WERI-Rb-1 (cell line): ENCODE data around the gene GNLY.
A peak's percentile ranks its signal among the peaks of the same experiment; 100 is the strongest.

Experiments used
- DNase-seq: peaks from one replicate; pipeline ENCODE4 v3.0.0-alpha.2; 2020
- H3K27ac ChIP-seq: fragments of 250-450 bp; sonication (Bioruptor Pico); 2 replicates; pipeline ENCODE4 v1.5.1; 2020; ENCODE audit warnings: mild to moderate bottlenecking, moderate library complexity
- H3K27me3 ChIP-seq: fragments of 250-450 bp; sonication (Bioruptor Pico); 2 replicates; pipeline ENCODE4 v1.5.1; 2021; ENCODE audit warnings: mild to moderate bottlenecking, low read depth, moderate library complexity; ENCODE audit not compliant: insufficient read depth, severe bottlenecking
- H3K36me3 ChIP-seq: fragments of 250-450 bp; sonication (Bioruptor Pico); 2 replicates; pipeline ENCODE4 v1.5.1; 2020; ENCODE audit warnings: mild to moderate bottlenecking, moderate library complexity
- H3K4me3 ChIP-seq: 2 replicates; pipeline ENCODE4 v1.5.1; 2011; ENCODE audit warnings: low read depth, mild to moderate bottlenecking, control low read depth, low read length
- H3K9me3 ChIP-seq: fragments of 250-450 bp; sonication (Bioruptor Pico); 2 replicates; pipeline ENCODE4 v1.5.1; 2021; ENCODE audit warnings: mild to moderate bottlenecking, moderate library complexity; ENCODE audit not compliant: severe bottlenecking
- CTCF ChIP-seq: IDR thresholded peaks from 2 replicates; pipeline ENCODE4 v1.5.1; 2011; ENCODE audit warnings: low read depth, mild to moderate bottlenecking, control low read depth, inconsistent platforms, low read length

Gene GNLY

GRCh38 chr2:85718009-85718391 lies 23.8 kb downstream of the GNLY start:
- H3K27ac ChIP-seq = no peak overlapping the region
- no peak for DNase-seq
- H3K4me3 ChIP-seq = no peak overlapping the region
- TF ChIP-seq CTCF = peak; percentile 14; the same call in 1 of the 2 replicates
- H3K36me3 ChIP-seq = no peaks in the 10 kb centered on the region
- no peaks in the 10 kb centered on the region for H3K27me3 ChIP-seq
- H3K9me3 ChIP-seq = peaks cover 3% of the 10 kb centered on the region

GRCh38 chr2:85718885-85719492 lies 24.8 kb downstream of the GNLY start:
- H3K9me3 ChIP-seq = peaks cover 3% of the 10 kb centered on the region

GRCh38 chr2:85719609-85720240 lies 25.6 kb downstream of the GNLY start:
- no peak for TF ChIP-seq CTCF
- DNase-seq = no peak
- Histone ChIP-seq H3K9me3 (peaks cover 3% of the 10 kb centered on the region), H3K27me3 (no peaks in the 10 kb centered on the region), H3K27ac (no peak overlapping the region), H3K36me3 (no peaks in the 10 kb centered on the region), H3K4me3 (no peak overlapping the region)

More at GRCh38 chr2:85718885-85719492, 24.8 kb downstream of the GNLY start:
- no peak for TF ChIP-seq CTCF
- H3K27me3 ChIP-seq = no peaks in the 10 kb centered on the region
- no peaks in the 10 kb centered on the region for H3K36me3 ChIP-seq
- no peak for DNase-seq
- H3K4me3 ChIP-seq = no peak overlapping the region
- H3K27ac ChIP-seq = no peak overlapping the region

- Histone ChIP-seq H3K4me3 (no peak overlapping the region), H3K9me3 (peaks cover 3% of the 10 kb centered on the region), H3K27ac (no peak overlapping the region), H3K27me3 (no peaks in the 10 kb centered on the region), H3K36me3 (no peaks in the 10 kb centered on the region)
- TF ChIP-seq CTCF = no peak
- DNase-seq = no peak
These were observed 26.4 kb downstream of the GNLY start for GRCh38 chr2:85720533-85720932.

- no peak overlapping the region for H3K4me3 ChIP-seq
- no peak overlapping the region for H3K27ac ChIP-seq
- no peak for TF ChIP-seq CTCF
- no peaks in the 10 kb centered on the region for H3K36me3 ChIP-seq
- H3K27me3 ChIP-seq = no peaks in the 10 kb centered on the region
- H3K9me3 ChIP-seq = peaks cover 3% of the 10 kb centered on the region
- no peak for DNase-seq
These were observed 27.5 kb downstream of the GNLY start for GRCh38 chr2:85721641-85722040.

- TF ChIP-seq CTCF = no peak
- no peaks in the 10 kb centered on the region for H3K36me3 ChIP-seq
- no peak for DNase-seq
- peaks cover 3% of the 10 kb centered on the region for H3K9me3 ChIP-seq
- no peak overlapping the region for H3K27ac ChIP-seq
- H3K4me3 ChIP-seq = no peak overlapping the region
- H3K27me3 ChIP-seq = no peaks in the 10 kb centered on the region
These were observed 28.4 kb downstream of the GNLY start for GRCh38 chr2:85722519-85722918.
